Measurements from ENCODE around the gene DYNLT4.
"Not testable (repeated sequence)": the region's sequence is repeated elsewhere in the genome, so short reads cannot be mapped to it uniquely, and the experiment has no call there.

Gene DYNLT4

DNA sequence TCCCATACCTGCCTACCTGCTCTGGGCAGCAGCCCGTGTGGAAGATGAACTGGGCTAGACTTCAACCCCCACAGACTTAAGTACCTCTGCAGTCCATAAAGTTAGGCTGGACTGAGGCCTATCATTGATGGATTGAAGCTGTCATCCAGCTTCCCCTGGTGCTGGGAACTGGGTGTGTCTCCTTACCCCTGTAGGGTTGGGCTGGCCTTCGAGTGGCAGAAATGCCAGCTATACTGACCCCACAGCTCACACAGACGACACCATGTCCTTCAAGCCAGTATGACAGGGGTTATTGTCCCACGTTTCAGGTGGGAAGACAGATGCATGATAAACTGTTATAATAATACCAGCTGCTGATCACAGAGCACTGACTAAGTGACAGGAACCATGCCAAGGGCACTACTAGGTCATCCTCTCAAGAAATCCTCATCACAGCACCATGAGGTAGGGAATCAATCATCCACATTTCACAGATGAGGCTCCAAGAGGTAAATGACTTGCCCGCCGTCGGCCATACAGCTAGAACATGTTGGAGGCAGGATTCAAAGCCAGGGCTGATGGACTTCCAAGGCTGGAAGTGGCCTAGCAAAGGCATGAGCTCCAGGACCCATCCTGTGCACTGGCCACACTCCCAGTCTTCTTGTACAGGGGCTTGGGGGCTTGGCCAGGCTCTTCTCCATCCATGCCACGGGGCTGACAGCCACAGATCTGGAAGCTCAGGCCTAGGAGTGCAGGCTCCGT lies 18.9 kb downstream of the DYNLT4 start, which contains the start of gene BEST4:
Gene BEST4, minus strand, starts transcription at position 51 of the 741 bp plus-strand sequence. CDS start 465 bp downstream, outside the sequence.
- DNase-seq (ENCODE audit: low spot score): no peak

DNA sequence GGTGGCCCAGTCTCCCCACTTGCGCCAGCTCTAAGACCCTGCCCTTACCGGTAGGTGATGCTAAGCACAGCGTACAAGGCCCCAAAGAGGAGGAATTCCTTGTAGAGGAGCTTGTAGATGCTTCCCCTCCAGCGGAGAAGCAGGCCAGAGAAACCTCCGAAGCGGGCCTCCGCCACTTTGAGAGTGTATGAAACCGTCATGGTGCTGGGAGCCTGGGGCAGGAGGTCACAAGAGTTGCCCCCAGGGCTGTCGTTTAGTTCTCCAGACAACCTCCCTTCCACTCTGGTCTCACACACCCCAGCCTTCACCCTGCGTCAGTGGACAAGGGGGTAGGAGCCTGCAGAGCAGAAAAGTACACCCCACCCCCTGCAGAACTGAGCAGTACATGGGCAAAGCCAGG lies 19.6 kb downstream of the DYNLT4 start:
- DNase-seq (ENCODE audit: low spot score): no peak

DNA sequence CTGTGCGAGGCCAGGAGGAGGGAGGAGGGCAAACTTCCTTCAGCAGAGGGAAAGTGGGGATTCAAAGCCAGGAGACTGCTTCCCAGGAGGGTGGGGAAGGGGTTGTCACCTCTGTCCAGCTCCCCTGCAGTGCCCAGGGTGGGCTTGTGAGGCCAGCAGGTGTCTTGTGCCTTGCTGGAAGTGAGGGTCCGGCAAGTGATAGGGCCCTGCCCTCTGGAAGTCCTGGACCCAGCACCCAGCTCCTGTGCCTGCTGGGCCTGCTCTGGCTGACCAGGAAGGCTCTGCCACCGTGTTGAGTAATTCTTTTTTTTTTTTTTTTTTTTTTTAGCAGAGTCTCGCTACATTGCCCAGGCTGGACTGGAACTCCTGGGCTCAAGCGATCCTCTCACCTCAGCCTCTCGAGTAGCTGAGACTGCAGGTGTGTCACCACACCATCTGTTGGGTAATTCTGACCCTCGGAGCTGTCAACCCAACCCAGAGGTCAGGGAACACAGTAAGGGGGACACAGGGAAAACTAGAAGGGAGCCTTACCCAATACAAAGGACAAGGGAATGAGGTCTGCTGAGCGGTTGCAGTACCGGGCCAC lies 20.2 kb downstream of the DYNLT4 start:
- DNase-seq (ENCODE audit: low spot score): no peak

DNA sequence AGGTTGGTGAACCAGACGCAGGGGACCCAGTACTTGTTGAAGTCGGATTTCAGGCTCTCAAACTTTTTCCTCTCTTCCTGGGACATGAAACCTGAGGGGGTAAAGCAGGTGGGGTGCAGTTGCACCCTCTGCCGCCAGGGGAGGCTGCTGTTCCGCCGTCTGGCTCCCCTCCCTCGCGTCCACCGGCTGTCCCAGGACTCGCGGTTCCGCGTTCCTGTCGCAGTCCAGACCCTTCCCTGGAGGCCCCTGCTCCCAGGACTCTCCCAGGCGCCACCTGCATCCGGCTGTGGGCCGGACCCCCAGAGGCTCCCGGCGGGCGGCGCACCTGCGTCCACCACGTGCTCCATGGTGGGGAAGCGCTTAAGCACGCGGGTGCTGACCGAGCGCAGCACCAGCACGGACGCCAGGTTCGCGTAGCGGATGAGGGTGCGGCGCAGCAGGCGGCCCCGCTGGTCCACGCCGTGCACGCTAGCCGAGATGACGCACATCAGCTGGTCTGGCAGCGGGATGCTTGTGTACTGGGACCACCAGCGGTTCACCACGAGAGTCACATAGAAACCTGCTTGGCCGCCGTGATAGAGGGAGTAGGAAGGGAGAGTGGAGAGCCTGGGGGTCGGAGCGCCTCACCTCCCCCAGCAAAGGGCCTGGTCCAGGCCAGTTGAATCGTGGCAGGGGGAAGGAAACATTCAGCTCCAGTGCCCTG lies 20.9 kb downstream of the DYNLT4 start:
- DNase-seq (ENCODE audit: low spot score): peak; percentile 70

DNA sequence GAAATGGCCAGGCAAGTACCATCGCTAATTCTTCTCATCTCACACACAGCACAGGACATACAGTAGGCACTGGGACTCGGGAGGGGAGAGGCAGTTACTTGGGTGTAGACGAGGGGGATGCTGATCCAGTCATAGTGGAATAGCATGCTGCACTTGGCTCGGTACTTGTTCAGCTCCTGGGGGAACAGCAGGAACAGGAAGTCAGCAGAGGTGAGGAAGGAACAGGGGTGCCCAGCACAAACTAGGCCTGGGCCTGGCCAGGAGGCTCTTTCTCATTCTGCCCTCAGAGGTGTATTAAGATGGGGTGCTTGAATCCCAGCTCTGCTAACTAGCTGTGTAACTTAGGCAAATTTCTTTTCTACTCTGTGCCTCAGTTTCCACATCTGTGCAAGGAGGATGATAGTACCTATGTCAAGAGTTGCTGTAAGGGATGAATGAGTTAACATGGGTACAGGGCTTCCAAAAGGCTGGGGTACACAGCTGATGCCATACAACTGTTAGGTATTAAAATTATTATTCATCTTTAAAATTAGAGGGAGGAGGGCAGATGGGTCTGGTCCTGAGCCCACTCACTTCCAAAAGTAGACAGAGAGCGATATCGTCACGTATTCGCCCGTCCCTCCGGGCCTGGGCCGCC lies 21.5 kb downstream of the DYNLT4 start:
- no peak for DNase-seq (ENCODE audit: low spot score)

DNA sequence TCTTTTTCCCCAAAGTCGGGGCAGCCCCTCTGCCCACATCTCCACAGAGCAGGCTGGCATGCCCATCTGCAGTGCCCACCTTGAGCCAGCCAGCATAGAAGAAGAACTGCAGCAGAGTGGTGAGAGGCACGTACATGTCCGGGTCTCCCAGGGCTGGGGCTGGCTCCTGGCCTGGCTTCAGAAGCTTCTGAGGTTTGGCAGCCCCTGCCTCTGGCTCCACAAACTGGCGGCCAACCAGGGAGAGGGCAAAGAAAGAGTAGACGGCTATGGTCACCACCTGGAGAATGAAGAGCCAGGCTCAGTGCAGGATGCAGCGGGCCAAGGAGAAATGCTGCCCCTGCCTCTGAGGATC lies 22.1 kb downstream of the DYNLT4 start:
- no peak for DNase-seq (ENCODE audit: low spot score)

DNA sequence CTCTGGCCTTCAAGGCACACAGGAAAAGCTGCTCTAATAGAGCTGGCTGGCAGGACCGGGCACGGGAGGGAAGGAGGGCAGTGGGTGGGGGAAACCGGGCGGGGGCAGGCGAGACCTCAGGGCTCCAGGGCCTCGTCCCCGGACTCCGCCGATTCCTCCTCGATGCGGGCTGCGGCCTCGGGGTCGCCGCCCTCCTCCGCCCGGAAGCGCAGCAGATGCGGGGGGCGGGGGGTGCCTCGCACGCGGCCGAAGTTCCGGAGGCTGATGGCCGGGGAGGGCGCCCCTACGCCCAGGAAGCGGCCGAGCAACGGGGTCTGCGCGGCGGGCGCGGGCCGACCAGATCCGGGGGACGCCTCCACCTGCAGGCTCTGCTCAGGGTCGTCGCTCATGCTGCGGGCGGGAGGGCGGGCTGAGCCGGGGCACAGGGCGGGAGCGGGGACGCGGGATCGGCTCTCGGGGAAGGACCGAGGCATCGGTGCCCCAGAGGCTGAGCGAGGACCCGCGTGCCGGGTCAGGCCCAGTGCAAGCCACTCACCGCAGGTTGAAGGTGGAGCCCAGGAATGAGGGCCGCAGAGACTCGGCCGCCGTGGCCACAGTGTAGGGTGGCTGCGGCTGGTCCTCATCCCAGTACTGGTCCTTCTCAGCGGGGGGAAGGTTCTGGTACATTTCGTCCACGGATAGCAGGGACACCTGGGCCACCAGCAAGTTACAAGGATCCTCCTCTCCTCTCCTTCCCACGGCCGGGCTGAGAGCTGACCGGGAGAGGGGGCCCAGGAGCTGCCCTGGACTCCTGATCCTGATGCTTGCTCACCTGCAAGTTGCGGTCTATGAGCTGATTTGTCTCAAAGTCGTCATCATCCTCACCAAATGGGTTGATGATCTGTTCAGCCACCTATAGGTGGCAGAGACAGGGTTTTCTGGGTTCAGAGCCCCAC lies 22.8 kb downstream of the DYNLT4 start:
- DNase-seq (ENCODE audit: low spot score): peak; percentile 38

DNA sequence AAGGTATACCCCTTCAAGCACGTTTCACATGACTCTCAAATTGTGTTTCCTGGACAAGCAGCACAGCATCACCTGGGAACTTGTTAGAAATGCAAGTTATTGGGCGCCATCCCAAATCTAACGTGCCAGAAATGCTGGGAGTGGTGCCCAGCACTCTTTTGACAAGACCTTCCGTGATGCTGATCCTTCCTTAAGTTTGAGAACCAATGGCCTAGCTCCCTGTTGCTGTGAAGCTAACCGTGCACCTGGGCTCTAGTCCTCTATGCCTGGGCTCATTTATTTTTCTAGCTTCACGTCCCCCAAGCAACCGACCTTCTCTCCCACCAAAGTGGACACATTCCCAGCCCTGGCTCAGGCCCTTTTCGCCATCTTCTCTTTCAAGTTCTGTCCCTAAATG lies 23.5 kb downstream of the DYNLT4 start:
- no peak for DNase-seq (ENCODE audit: low spot score)

DNA sequence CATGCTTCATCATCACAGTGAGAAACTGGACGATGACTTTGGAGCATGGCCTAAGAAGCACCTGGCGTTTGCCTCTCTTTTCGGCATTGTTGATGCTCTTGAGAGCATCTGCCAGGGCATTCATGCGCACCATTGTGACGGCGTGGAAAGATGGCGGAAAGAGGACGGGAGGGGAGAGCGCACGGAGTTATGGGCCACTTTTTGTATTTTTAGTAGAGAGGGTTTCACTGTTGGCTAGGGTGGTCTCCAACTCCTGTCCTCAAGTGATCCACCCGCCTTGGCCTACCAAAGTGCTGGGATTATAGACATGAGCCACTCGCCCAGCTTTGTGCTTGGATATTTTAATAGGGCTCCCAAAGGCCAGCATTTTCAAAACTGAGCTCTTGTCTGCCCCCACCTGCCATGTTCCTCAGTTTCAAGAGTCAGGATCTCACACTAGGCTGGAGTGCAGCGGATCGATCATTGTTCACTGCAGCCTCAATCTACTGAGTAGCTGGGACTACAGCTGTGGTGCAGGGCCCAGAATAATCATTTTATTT lies 26.5 kb downstream of the DYNLT4 start:
- DNase-seq (ENCODE audit: low spot score): no peak

DNA sequence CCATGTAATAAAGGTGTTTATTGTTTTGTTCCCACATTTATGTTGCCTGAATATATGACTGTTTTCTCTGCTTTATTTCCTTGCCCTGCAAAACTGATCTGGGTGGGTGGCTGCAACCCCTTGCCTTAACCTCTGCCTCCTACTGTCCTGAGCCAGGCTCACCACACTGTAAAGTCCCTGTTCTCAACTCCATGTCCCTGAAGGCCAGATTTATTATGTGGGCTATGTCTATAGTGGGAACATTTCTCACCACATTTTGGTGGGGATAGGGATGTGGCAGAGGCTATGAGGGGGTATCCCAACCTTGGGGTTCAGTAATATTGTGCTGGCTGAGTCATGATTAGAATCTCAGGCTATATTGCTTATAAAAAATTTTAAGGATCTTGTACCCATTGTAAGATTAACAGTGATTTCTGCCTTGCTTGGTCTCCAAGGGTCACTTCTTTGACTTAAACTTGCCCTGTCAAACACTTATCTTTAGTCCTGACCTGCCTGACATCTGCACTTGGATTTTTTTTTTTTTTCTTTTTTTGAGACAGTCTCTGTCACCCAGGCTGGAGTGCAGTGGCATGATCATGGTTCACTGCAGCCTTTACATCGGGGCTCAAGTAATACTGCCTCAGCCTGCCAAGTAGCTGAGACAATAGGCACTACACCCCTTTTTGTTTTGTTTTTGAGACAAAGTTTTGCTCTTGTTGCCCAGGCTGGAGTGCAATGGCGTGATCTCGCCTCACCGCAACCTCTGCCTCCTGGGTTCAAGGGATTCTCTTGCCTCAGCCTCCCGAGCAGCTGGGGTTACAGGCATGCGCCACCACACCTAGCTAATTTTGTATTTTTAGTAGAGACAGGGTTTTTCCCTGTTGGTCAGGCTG lies 28.2 kb downstream of the DYNLT4 start:
- DNase-seq (ENCODE audit: low spot score): no peak

DNA sequence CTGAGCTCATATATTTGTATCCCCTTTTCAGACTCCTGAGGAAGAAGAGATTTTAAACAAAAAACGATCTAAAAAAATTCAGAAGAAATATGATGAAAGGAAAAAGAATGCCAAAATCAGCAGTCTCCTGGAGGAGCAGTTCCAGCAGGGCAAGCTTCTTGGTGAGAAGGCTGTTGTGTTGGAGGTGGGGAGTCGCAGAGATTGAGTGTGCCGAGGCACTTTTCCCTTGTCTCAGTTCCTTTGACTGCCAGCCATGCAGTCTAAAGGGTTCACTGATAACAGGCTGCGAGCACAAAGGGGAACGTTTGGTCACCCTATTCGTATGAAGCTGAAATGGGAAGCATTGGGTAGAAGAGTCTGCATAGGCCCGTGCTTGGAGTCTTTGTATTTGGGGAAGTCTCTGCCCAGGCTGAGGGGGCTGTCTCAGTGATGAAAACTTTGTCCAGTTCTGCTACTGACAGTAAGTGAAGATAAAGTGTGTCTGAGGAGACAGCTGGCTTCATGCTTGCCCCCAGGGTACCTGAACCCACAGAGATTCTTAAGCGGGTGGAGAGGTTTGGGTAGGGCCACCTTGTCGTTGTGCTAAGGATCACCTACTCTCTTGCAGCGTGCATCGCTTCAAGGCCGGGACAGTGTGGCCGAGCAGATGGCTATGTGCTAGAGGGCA lies 29.0 kb downstream of the DYNLT4 start:
- DNase-seq (ENCODE audit: low spot score): no peak

DNA sequence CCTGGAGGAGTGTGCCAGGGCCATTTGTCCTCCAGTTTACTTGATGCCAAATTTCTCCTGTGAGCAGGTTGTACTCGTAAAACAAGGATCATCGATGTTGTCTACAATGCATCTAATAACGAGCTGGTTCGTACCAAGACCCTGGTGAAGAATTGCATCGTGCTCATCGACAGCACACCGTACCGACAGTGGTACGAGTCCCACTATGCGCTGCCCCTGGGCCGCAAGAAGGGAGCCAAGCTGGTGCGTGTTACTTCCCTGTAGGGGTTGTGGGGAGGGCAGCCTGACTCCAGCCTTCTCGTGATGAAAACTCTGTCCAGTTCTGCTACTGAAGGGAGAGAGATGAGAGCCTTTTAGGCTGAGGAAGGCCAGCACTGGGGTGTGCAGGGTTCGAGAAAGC lies 29.6 kb downstream of the DYNLT4 start:
- no peak for DNase-seq (ENCODE audit: low spot score)

DNA sequence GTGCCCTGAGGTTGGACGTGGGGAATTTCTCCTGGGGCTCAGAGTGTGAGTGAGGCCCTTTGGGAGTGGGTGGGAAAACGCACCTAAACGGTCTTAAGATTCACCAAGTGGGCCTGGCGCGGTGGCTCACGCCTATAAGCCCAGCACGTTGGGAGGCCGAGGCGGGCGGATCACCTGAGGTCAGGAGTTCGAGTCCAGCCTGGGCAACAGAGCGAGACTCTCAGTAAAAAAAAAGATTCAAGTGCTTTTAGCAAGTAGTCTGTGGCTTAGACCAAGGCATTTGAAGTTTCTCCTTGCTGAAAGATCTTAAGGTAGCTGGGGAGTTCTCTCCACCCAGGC lies 30.5 kb downstream of the DYNLT4 start:
- DNase-seq (ENCODE audit: low spot score): no peak

DNA sequence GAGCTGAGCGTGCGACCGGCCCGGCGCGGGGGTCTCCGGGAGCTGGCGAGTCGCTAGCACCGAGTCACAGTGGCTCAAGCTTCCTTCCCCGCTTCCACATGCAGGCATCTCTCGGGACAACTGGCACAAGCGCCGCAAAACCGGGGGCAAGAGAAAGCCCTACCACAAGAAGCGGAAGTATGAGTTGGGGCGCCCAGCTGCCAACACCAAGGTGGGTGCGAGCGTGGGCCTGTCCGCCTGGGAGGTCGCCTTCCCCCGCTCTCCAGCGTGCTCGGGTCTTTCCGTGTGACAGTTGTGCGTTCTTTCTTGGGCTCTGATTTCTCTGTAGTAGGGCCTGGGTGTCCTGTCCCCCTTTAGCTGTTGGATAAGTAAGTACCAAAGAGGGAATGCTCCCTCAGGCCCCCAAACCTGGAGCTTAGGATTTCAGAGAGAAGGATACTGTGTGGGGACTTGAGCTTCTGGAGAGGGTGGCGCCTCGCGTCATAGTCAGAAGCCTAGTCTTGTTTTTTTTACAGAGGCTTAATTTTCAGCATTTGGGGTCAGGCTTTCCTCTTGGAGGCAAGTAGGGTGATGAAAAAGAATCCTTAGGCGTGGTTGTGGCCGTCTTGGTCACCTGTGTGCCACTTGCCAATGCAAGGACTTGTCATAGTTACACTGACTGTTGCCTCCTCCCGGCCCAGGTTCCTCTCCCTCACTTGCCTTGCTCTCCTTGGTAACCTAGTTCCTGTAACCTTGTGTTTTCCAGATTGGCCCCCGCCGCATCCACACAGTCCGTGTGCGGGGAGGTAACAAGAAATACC lies 31.0 kb downstream of the DYNLT4 start:
- peak; percentile 26 for DNase-seq (ENCODE audit: low spot score)

DNA sequence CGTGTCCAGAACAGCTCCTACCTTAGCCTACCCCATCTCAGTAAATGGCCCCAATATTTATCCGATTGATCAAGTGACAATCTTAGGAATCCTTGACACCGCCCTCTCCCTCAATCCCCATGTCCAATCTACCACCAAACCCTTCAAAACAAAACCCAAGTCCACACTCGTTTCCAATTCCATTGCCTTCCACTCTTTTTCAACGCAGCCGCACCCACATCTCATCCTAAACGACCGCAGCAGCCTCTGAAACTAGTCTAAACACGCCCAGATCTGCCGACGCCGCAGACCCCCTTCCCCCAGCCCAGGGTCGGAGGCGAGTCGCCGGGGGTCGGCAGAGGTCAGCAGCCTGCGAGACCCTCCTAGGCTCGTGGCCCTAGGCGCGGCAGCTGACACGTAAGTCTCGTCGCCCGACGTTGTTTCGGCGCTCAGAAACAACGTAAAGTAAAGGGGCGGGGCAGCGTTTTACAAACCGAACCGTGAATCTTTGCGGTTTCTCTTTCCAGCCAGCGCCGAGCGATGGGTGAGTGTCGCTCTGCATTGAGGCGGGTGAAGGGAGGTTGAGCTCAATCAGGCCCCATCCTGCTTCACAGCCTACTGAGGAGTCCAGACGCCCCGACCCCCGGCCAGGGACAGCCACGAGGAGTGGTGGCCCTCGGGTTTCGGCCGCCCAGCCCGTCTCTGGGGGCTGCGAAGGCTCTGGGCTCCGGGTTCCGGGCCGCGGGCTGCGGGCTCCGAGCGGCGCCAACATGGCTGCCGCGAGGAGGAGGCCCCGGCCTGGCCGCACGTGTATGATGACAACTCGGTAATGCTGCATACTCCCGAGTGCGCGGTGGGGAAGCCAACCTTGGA lies 31.8 kb downstream of the DYNLT4 start, which contains the start of gene RPS8:
Gene RPS8, plus strand, starts transcription at position 463 of the 852 bp plus-strand sequence. Its CDS starts 57 bp downstream, at position 520.
- peak; percentile 89 for DNase-seq (ENCODE audit: low spot score)

DNA sequence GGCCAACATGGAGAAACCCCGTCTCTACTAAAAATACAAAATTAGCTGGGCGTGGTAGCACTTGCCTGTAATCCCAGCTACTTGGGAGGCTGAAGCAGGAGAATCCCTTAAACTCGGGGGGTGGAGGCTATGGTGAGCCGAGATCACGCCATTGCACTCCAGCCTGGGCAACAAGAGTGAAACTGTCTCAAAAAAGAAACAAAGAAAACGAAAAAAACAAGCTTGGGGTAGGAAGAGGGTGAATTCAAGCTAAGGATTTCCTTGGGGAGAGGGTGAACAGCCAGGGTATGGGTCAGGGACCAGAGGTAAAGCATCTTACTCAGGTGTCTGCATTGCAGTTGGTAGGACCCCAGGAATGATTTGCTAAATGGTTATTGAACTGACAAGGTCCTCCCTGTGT lies 40.7 kb downstream of the DYNLT4 start:
- DNase-seq (ENCODE audit: low spot score): not testable (repeated sequence)

DNA sequence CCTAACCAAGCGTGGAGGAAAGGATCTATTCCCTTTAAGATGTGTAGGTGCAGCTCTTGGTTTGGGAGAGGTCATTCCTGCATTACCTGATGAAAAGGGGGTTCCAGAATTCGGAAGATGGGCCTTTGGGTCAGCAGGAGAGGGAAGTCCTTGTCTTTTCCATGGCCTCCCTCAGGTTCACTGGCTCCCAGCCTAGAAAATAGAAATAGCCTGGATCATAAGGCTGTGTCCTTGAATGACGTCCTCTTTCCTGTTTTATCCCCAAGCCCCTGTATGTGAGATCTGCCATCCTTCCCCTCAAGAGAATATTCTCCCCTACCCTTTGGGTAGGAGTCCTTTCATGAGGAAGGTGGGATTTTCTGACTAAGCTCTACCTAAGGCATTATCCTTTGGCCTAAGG lies 46.3 kb downstream of the DYNLT4 start:
- no peak for DNase-seq (ENCODE audit: low spot score)

DNA sequence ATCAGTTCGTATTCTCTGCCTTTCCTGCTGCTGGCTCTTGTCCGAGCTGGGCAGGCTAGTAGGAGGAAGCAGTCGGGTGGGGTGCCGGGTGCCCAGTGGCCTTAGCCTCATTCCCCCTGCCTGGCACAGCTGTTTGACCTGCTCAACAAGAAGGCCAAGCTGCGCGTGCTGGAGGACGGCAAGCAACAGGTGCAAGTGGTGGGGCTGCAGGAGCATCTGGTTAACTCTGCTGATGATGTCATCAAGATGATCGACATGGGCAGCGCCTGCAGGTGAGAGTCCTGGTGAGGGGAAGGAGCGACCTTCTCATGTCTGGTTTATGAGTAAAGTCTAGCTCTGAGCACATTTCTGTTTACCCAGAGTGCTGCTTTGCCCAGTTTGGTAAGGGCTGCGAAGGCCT lies 48.1 kb downstream of the DYNLT4 start:
- no peak for DNase-seq (ENCODE audit: low spot score)
